WTC11 (cell line): ENCODE results near the gene HHAT. TPM values are rescaled to one million over a fixed set of nuclear protein-coding genes. Genes with fewer than 3 reads are reported as not detected.

ENCODE experiments used
- ATAC-seq: fragments of 200-7000 bp; cut with Tn5 transposase; 2 replicates; pipeline ENCODE4 v1.10.0; 2021; ENCODE audit warnings: mild to moderate bottlenecking, moderate library complexity
- CTCF ChIA-PET: fragments of 300-600 bp; sonication (Branson Sonifier 250); formaldehyde crosslinking; loops from one replicate; lab custom pipeline; 2021; ENCODE audit warnings: antibody characterized with exemption; lab: Charles Lee
- POLR2A ChIA-PET: fragments of 350-600 bp; sonication (Branson Sonifier 250); formaldehyde crosslinking; loops from one replicate; lab custom pipeline; 2021; ENCODE audit warnings: antibody characterized with exemption; lab: Charles Lee
- DNase-seq: peaks from one replicate; pipeline ENCODE4 v3.0.0; 2021; ENCODE audit warnings: low spot score
- H3K27ac Mint-ChIP-seq: 2 replicates; pipeline ENCODE4 v1.8.0; 2021; ENCODE audit warnings: mixed read lengths
- H3K27me3 Mint-ChIP-seq: 2 replicates; pipeline ENCODE4 v1.8.0; 2021; ENCODE audit warnings: low read depth, mild to moderate bottlenecking, moderate library complexity, mixed read lengths
- H3K36me3 Mint-ChIP-seq: 2 replicates; pipeline ENCODE4 v1.8.0; 2021; ENCODE audit warnings: mixed read lengths
- H3K4me1 Mint-ChIP-seq: 2 replicates; pipeline ENCODE4 v1.8.0; 2022; ENCODE audit warnings: mixed read lengths
- H3K4me3 Mint-ChIP-seq: 2 replicates; pipeline ENCODE4 v1.8.0; 2021; ENCODE audit warnings: mild to moderate bottlenecking, moderate library complexity, mixed read lengths
- H3K9me3 Mint-ChIP-seq: 2 replicates; pipeline ENCODE4 v1.8.0; 2021; ENCODE audit warnings: mixed read lengths
- CBFB ChIP-seq: sonication (generic); formaldehyde crosslinking; IDR thresholded peaks from 2 replicates; pipeline ENCODE4 v1.8.1; 2022; ENCODE audit warnings: mild to moderate bottlenecking, low read depth, missing genetic modification reagents
- ETV6 ChIP-seq: sonication (generic); formaldehyde crosslinking; IDR thresholded peaks from 2 replicates; pipeline ENCODE4 v1.8.1; 2022; ENCODE audit warnings: mild to moderate bottlenecking, missing genetic modification reagents
- FOXP1 ChIP-seq: sonication (generic); formaldehyde crosslinking; IDR thresholded peaks from 2 replicates; pipeline ENCODE4 v1.8.0; 2022; ENCODE audit warnings: missing genetic modification reagents, mild to moderate bottlenecking, moderate library complexity, borderline replicate concordance
- NFYB ChIP-seq: sonication (generic); formaldehyde crosslinking; conservative IDR thresholded peaks from 2 replicates; pipeline ENCODE4 v1.8.0; 2022; ENCODE audit warnings: low read depth, missing genetic modification reagents
- RELA ChIP-seq: sonication (generic); formaldehyde crosslinking; IDR thresholded peaks from 2 replicates; pipeline ENCODE4 v1.8.1; 2022; ENCODE audit warnings: missing genetic modification reagents, mild to moderate bottlenecking, borderline replicate concordance
- RORB ChIP-seq: fragments of 250-450 bp; sonication (Bioruptor Pico); IDR thresholded peaks from 2 replicates; pipeline ENCODE4 v1.9.0; 2021; ENCODE audit warnings: mild to moderate bottlenecking
- SOX15 ChIP-seq: fragments of 250-450 bp; sonication (Bioruptor Pico); IDR thresholded peaks from 2 replicates; pipeline ENCODE4 v1.9.0; 2021; ENCODE audit warnings: mild to moderate bottlenecking
- TCF7 ChIP-seq: sonication (generic); formaldehyde crosslinking; IDR thresholded peaks from 2 replicates; pipeline ENCODE4 v1.8.0; 2022; ENCODE audit warnings: mild to moderate bottlenecking, low read depth, missing genetic modification reagents, moderate library complexity
- TEAD1 ChIP-seq: sonication (generic); formaldehyde crosslinking; IDR thresholded peaks from 2 replicates; pipeline ENCODE4 v1.8.0; 2022; ENCODE audit warnings: mild to moderate bottlenecking, missing genetic modification reagents
- TEAD4 ChIP-seq: sonication (generic); formaldehyde crosslinking; IDR thresholded peaks from 2 replicates; pipeline ENCODE4 v1.8.0; 2022; ENCODE audit warnings: mild to moderate bottlenecking, missing genetic modification reagents
- ZNF416 ChIP-seq: fragments of 250-450 bp; sonication (Bioruptor Pico); IDR thresholded peaks from 2 replicates; pipeline ENCODE4 v1.9.0; 2021; ENCODE audit warnings: mild to moderate bottlenecking, inconsistent platforms
- total RNA-seq: library from RNA; stranded (reverse); gene quantifications from 3 replicates; pipeline ENCODE4 v1.2.3, GENCODE V29; 2021
- TF ChIP-seq, protein P1 (sequence below): sonication (generic); formaldehyde crosslinking; IDR thresholded peaks from 2 replicates; pipeline ENCODE4 v1.8.0; 2022; ENCODE audit warnings: mild to moderate bottlenecking, missing genetic modification reagents
- TF ChIP-seq, protein P2 (sequence below): fragments of 250-450 bp; sonication (Bioruptor Pico); IDR thresholded peaks from 2 replicates; pipeline ENCODE4 v1.9.0; 2021; ENCODE audit warnings: moderate library complexity, mild to moderate bottlenecking, inconsistent platforms, borderline replicate concordance
- TF ChIP-seq, protein P3 (sequence below): sonication (generic); formaldehyde crosslinking; IDR thresholded peaks from 2 replicates; pipeline ENCODE4 v1.8.1; 2023; ENCODE audit warnings: mild to moderate bottlenecking, missing genetic modification reagents
- TF ChIP-seq, protein P4 (sequence below): sonication (generic); formaldehyde crosslinking; IDR thresholded peaks from 2 replicates; pipeline ENCODE4 v1.8.1; 2023; ENCODE audit warnings: mild to moderate bottlenecking, missing genetic modification reagents, borderline replicate concordance
- TF ChIP-seq, protein P5 (sequence below): sonication (generic); formaldehyde crosslinking; IDR thresholded peaks from 2 replicates; pipeline ENCODE4 v1.8.0; 2023; ENCODE audit warnings: missing genetic modification reagents, mild to moderate bottlenecking, borderline replicate concordance
- TF ChIP-seq, protein P6 (sequence below): fragments of 250-450 bp; sonication (Bioruptor Pico); IDR thresholded peaks from 2 replicates; pipeline ENCODE4 v1.9.0; 2021; ENCODE audit warnings: mild to moderate bottlenecking

HHAT gene
- total RNA-seq, 1 experiment from 2014 or later: 0.39 TPM

DNA sequence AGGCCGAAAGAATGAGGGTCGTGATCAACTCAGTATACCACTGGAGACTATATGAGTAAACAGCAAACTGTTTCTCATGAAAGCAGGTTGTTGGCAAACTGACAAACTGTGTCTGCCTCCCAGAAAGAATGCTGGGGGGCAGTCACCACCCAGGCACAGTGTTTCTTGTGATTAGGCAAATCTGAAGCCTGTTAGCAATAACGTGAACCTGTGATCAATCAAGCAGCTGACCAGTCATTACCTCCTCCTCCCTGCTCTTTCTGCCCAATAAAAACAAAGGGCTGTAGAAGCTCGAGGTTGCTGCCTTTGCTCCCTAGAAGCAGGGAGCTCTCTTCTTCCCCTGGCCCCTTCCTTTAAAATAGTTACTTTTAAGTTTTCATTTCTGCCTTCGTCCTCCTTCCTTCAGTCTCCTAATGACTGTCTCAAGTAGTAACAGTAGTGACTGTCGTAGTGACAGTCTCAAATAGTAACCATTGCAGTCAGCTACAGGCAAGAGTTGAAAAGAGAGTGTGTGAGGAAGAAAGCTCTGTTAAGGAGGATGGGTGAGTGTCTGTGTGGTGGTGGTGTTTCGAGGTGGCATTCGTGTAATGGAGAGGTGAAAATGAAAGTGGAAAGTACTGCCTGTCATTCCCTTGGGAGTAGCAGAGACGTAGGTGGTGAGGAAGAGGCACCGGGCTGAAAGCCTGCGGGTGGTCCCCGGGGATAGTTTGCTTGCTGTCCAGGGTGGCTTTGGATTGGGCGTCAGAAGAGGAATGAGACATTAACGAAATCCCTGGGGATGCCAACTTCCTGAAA, 14.5 kb downstream of the HHAT start (continued):
- TF ChIP-seq, protein P1, sequence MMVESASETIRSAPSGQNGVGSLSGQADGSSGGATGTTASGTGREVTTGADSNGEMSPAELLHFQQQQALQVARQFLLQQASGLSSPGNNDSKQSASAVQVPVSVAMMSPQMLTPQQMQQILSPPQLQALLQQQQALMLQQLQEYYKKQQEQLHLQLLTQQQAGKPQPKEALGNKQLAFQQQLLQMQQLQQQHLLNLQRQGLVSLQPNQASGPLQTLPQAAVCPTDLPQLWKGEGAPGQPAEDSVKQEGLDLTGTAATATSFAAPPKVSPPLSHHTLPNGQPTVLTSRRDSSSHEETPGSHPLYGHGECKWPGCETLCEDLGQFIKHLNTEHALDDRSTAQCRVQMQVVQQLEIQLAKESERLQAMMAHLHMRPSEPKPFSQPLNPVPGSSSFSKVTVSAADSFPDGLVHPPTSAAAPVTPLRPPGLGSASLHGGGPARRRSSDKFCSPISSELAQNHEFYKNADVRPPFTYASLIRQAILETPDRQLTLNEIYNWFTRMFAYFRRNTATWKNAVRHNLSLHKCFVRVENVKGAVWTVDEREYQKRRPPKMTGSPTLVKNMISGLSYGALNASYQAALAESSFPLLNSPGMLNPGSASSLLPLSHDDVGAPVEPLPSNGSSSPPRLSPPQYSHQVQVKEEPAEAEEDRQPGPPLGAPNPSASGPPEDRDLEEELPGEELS (CRISPR knock-in tag): no peak
- TF ChIP-seq NFYB (CRISPR knock-in tag) (no peak), CBFB (no peak), ZNF416 (no peak)
- TF ChIP-seq, protein P2, sequence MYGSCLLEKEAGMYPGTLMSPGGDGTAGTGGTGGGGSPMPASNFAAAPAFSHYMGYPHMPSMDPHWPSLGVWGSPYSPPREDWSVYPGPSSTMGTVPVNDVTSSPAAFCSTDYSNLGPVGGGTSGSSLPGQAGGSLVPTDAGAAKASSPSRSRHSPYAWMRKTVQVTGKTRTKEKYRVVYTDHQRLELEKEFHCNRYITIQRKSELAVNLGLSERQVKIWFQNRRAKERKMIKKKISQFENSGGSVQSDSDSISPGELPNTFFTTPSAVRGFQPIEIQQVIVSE: no peak

DNA sequence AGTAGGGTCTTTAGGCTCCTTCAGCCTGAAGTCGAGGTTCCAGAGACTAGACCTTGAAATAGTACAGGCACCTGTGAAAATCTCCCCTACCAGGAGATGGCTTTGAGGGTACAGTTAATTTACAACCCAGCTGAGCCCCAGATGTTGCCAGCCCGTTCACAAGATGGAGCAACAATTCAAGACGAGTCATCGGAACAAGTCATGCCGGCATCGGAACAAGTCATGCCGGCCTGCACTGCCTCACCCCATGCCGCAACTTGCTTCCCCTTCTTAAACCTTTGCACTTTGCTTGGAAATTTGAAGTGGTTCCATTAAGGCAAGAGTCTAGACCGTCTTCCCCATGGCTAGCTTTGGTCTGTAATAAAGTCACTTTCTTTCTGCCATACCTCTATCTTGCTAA, 16.0 kb downstream of the HHAT start:
- Mint-ChIP-seq H3K4me3 (no peak overlapping the region), H3K36me3 (no peaks in the 10 kb centered on the region), H3K27ac (no peak overlapping the region), H3K4me1 (peaks cover 4% of the 10 kb centered on the region; the same call in 1 of the 2 replicates), H3K9me3 (no peaks in the 10 kb centered on the region), H3K27me3 (no peaks in the 10 kb centered on the region)
- no peak for ATAC-seq
- ChIA-PET POLR2A (no interaction called here), CTCF (interaction anchor here (1.1 kb wide), 1 partner anchor 33 kb away, joined by 4 read pairs; no protein-coding TSS in a partner anchor)
- TF ChIP-seq TCF7 (CRISPR knock-in tag): no peak
- DNase-seq: no peak

DNA sequence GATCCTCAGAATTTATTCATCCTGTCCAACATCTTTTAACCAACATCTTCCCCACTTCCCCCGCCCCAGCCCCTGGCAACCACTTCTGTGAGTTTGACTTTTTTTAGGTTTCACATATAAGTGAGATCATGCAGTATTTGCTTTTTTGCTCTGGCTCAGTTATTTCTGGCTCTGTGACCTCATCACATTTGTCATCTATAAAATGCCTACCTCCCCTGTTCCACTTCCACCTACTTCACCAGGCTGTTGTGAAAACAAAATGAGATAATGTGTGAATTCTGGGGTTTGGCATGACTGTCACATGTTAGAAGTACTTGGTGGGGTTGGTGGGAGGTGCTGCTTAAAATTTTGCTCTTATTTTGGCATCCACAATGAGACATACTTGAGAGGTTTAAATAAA, 18.4 kb downstream of the HHAT start:
- ATAC-seq: no peak
- CTCF ChIA-PET: no interaction called here
- TF ChIP-seq TEAD1 (CRISPR knock-in tag) (no peak), RELA (CRISPR knock-in tag) (no peak), FOXP1 (CRISPR knock-in tag) (no peak), RORB (CRISPR knock-in tag) (no peak), ETV6 (no peak), SOX15 (CRISPR knock-in tag) (no peak), TEAD4 (no peak)
- TF ChIP-seq, protein P3, sequence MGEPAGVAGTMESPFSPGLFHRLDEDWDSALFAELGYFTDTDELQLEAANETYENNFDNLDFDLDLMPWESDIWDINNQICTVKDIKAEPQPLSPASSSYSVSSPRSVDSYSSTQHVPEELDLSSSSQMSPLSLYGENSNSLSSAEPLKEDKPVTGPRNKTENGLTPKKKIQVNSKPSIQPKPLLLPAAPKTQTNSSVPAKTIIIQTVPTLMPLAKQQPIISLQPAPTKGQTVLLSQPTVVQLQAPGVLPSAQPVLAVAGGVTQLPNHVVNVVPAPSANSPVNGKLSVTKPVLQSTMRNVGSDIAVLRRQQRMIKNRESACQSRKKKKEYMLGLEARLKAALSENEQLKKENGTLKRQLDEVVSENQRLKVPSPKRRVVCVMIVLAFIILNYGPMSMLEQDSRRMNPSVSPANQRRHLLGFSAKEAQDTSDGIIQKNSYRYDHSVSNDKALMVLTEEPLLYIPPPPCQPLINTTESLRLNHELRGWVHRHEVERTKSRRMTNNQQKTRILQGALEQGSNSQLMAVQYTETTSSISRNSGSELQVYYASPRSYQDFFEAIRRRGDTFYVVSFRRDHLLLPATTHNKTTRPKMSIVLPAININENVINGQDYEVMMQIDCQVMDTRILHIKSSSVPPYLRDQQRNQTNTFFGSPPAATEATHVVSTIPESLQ (CRISPR knock-in tag): no peak
- TF ChIP-seq, protein P4, sequence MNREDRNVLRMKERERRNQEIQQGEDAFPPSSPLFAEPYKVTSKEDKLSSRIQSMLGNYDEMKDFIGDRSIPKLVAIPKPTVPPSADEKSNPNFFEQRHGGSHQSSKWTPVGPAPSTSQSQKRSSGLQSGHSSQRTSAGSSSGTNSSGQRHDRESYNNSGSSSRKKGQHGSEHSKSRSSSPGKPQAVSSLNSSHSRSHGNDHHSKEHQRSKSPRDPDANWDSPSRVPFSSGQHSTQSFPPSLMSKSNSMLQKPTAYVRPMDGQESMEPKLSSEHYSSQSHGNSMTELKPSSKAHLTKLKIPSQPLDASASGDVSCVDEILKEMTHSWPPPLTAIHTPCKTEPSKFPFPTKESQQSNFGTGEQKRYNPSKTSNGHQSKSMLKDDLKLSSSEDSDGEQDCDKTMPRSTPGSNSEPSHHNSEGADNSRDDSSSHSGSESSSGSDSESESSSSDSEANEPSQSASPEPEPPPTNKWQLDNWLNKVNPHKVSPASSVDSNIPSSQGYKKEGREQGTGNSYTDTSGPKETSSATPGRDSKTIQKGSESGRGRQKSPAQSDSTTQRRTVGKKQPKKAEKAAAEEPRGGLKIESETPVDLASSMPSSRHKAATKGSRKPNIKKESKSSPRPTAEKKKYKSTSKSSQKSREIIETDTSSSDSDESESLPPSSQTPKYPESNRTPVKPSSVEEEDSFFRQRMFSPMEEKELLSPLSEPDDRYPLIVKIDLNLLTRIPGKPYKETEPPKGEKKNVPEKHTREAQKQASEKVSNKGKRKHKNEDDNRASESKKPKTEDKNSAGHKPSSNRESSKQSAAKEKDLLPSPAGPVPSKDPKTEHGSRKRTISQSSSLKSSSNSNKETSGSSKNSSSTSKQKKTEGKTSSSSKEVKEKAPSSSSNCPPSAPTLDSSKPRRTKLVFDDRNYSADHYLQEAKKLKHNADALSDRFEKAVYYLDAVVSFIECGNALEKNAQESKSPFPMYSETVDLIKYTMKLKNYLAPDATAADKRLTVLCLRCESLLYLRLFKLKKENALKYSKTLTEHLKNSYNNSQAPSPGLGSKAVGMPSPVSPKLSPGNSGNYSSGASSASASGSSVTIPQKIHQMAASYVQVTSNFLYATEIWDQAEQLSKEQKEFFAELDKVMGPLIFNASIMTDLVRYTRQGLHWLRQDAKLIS (CRISPR knock-in tag): no peak
- TF ChIP-seq, protein P5, sequence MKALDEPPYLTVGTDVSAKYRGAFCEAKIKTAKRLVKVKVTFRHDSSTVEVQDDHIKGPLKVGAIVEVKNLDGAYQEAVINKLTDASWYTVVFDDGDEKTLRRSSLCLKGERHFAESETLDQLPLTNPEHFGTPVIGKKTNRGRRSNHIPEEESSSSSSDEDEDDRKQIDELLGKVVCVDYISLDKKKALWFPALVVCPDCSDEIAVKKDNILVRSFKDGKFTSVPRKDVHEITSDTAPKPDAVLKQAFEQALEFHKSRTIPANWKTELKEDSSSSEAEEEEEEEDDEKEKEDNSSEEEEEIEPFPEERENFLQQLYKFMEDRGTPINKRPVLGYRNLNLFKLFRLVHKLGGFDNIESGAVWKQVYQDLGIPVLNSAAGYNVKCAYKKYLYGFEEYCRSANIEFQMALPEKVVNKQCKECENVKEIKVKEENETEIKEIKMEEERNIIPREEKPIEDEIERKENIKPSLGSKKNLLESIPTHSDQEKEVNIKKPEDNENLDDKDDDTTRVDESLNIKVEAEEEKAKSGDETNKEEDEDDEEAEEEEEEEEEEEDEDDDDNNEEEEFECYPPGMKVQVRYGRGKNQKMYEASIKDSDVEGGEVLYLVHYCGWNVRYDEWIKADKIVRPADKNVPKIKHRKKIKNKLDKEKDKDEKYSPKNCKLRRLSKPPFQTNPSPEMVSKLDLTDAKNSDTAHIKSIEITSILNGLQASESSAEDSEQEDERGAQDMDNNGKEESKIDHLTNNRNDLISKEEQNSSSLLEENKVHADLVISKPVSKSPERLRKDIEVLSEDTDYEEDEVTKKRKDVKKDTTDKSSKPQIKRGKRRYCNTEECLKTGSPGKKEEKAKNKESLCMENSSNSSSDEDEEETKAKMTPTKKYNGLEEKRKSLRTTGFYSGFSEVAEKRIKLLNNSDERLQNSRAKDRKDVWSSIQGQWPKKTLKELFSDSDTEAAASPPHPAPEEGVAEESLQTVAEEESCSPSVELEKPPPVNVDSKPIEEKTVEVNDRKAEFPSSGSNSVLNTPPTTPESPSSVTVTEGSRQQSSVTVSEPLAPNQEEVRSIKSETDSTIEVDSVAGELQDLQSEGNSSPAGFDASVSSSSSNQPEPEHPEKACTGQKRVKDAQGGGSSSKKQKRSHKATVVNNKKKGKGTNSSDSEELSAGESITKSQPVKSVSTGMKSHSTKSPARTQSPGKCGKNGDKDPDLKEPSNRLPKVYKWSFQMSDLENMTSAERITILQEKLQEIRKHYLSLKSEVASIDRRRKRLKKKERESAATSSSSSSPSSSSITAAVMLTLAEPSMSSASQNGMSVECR (CRISPR knock-in tag): no peak
- TF ChIP-seq, protein P6, sequence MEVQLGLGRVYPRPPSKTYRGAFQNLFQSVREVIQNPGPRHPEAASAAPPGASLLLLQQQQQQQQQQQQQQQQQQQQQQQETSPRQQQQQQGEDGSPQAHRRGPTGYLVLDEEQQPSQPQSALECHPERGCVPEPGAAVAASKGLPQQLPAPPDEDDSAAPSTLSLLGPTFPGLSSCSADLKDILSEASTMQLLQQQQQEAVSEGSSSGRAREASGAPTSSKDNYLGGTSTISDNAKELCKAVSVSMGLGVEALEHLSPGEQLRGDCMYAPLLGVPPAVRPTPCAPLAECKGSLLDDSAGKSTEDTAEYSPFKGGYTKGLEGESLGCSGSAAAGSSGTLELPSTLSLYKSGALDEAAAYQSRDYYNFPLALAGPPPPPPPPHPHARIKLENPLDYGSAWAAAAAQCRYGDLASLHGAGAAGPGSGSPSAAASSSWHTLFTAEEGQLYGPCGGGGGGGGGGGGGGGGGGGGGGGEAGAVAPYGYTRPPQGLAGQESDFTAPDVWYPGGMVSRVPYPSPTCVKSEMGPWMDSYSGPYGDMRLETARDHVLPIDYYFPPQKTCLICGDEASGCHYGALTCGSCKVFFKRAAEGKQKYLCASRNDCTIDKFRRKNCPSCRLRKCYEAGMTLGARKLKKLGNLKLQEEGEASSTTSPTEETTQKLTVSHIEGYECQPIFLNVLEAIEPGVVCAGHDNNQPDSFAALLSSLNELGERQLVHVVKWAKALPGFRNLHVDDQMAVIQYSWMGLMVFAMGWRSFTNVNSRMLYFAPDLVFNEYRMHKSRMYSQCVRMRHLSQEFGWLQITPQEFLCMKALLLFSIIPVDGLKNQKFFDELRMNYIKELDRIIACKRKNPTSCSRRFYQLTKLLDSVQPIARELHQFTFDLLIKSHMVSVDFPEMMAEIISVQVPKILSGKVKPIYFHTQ: no peak

More for the DNA sequence above, 18.4 kb downstream of the HHAT start:
- Mint-ChIP-seq H3K4me1 (no peaks in the 10 kb centered on the region), H3K36me3 (no peaks in the 10 kb centered on the region), H3K27me3 (no peaks in the 10 kb centered on the region), H3K4me3 (no peak overlapping the region), H3K27ac (no peak overlapping the region), H3K9me3 (no peaks in the 10 kb centered on the region)
- DNase-seq: no peak
- POLR2A ChIA-PET: no interaction called here
